ENCODE measurements around the gene DLGAP4. TPM values are rescaled to one million over a fixed set of nuclear protein-coding genes. Genes with fewer than 3 reads are reported as not detected.

DLGAP4 gene
- total and polyA plus RNA-seq, 10 of the 15 experiments (the other 5 are each of a cell fraction or from before 2014, with no cell fraction given) = 0.42 to 43.3 (median 19.0) TPM

DNA sequence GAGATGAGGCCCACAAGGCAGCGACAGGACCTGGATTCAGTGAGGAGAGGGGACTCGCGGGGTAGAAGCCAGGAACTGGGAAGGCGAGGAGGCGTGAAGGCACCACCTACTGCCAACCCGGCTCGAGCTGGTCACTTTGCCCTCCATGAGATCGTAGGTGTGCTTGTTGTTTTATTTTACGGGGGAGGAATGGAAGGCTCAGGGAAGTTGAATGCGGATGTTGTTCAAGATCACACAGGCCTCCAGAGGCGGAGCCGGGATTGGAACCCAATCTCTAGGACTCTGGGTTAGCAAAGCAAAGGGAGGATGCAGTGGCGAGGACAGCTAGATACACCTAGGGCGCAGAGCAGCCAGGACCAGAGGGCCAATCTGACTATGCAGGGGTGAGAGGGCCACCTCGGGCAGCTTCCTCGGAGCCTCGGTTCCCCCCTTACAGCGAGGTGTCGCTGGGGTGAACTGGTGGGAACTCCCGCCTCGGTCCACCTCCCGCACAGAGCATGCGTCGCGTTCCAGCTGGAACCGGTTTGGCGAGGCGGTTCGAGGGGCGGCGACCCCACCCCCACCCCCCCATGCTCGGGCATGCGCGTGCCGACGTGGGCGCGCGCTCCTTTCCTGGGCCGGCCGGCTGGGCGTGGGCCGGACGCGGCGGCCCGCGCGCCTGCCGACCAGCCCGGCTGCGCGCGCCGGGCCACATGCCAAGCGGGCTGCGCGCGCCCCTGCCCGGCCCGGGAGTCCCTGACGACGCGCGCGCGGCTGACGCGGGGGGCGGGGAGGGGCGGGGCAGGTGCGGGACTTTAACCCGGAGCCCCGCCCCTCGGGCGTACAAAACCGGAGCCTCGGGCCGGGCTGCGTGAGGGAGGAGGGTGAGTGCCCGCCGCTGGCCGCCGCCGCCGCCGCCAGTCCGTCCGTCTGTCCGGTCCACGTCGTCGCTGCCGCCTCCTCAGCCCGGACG, 154.8 kb downstream of the DLGAP4 start (continued):
- TF ChIP-seq, protein P1, sequence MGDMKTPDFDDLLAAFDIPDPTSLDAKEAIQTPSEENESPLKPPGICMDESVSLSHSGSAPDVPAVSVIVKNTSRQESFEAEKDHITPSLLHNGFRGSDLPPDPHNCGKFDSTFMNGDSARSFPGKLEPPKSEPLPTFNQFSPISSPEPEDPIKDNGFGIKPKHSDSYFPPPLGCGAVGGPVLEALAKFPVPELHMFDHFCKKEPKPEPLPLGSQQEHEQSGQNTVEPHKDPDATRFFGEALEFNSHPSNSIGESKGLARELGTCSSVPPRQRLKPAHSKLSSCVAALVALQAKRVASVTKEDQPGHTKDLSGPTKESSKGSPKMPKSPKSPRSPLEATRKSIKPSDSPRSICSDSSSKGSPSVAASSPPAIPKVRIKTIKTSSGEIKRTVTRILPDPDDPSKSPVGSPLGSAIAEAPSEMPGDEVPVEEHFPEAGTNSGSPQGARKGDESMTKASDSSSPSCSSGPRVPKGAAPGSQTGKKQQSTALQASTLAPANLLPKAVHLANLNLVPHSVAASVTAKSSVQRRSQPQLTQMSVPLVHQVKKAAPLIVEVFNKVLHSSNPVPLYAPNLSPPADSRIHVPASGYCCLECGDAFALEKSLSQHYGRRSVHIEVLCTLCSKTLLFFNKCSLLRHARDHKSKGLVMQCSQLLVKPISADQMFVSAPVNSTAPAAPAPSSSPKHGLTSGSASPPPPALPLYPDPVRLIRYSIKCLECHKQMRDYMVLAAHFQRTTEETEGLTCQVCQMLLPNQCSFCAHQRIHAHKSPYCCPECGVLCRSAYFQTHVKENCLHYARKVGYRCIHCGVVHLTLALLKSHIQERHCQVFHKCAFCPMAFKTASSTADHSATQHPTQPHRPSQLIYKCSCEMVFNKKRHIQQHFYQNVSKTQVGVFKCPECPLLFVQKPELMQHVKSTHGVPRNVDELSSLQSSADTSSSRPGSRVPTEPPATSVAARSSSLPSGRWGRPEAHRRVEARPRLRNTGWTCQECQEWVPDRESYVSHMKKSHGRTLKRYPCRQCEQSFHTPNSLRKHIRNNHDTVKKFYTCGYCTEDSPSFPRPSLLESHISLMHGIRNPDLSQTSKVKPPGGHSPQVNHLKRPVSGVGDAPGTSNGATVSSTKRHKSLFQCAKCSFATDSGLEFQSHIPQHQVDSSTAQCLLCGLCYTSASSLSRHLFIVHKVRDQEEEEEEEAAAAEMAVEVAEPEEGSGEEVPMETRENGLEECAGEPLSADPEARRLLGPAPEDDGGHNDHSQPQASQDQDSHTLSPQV (IDR thresholded peaks at IDR 0.05) = no peak
- TF ChIP-seq MYC (IDR thresholded peaks at IDR 0.05; ENCODE audit: insufficient read depth, insufficient read length, insufficient replicate concordance, low read length, severe bottlenecking) (no peak), TAF1 (IDR thresholded peaks at IDR 0.05; ENCODE audit: borderline replicate concordance, low read depth, low read length) (no peak), KDM1A (IDR thresholded peaks at IDR 0.05; ENCODE audit: borderline replicate concordance) (no peak), RB1 (IDR thresholded peaks at IDR 0.05; ENCODE audit: borderline replicate concordance) (peak; percentile 48; the same call in 1 of the 2 replicates), WRNIP1 (IDR thresholded peaks at IDR 0.05; ENCODE audit: borderline replicate concordance, low read depth, low read length) (no peak), POLR2AphosphoS5 (IDR thresholded peaks at IDR 0.05; ENCODE audit: low read length) (peak; percentile 82), ZBED1 (IDR thresholded peaks at IDR 0.05; ENCODE audit: borderline replicate concordance) (no peak), PAX8 (IDR thresholded peaks at IDR 0.05) (no peak)
- TF ChIP-seq, protein P2, sequence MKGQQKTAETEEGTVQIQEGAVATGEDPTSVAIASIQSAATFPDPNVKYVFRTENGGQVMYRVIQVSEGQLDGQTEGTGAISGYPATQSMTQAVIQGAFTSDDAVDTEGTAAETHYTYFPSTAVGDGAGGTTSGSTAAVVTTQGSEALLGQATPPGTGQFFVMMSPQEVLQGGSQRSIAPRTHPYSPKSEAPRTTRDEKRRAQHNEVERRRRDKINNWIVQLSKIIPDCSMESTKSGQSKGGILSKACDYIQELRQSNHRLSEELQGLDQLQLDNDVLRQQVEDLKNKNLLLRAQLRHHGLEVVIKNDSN (IDR thresholded peaks at IDR 0.05; ENCODE audit: borderline replicate concordance, extremely low read length, insufficient read depth, low read depth, low read length) = no peak
- TF ChIP-seq, protein P3, sequence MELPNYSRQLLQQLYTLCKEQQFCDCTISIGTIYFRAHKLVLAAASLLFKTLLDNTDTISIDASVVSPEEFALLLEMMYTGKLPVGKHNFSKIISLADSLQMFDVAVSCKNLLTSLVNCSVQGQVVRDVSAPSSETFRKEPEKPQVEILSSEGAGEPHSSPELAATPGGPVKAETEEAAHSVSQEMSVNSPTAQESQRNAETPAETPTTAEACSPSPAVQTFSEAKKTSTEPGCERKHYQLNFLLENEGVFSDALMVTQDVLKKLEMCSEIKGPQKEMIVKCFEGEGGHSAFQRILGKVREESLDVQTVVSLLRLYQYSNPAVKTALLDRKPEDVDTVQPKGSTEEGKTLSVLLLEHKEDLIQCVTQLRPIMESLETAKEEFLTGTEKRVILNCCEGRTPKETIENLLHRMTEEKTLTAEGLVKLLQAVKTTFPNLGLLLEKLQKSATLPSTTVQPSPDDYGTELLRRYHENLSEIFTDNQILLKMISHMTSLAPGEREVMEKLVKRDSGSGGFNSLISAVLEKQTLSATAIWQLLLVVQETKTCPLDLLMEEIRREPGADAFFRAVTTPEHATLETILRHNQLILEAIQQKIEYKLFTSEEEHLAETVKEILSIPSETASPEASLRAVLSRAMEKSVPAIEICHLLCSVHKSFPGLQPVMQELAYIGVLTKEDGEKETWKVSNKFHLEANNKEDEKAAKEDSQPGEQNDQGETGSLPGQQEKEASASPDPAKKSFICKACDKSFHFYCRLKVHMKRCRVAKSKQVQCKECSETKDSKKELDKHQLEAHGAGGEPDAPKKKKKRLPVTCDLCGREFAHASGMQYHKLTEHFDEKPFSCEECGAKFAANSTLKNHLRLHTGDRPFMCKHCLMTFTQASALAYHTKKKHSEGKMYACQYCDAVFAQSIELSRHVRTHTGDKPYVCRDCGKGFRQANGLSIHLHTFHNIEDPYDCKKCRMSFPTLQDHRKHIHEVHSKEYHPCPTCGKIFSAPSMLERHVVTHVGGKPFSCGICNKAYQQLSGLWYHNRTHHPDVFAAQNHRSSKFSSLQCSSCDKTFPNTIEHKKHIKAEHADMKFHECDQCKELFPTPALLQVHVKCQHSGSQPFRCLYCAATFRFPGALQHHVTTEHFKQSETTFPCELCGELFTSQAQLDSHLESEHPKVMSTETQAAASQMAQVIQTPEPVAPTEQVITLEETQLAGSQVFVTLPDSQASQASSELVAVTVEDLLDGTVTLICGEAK (IDR thresholded peaks at IDR 0.05; ENCODE audit: borderline replicate concordance) = no peak
- TF ChIP-seq, protein P4, sequence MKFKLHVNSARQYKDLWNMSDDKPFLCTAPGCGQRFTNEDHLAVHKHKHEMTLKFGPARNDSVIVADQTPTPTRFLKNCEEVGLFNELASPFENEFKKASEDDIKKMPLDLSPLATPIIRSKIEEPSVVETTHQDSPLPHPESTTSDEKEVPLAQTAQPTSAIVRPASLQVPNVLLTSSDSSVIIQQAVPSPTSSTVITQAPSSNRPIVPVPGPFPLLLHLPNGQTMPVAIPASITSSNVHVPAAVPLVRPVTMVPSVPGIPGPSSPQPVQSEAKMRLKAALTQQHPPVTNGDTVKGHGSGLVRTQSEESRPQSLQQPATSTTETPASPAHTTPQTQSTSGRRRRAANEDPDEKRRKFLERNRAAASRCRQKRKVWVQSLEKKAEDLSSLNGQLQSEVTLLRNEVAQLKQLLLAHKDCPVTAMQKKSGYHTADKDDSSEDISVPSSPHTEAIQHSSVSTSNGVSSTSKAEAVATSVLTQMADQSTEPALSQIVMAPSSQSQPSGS (IDR thresholded peaks at IDR 0.05; ENCODE audit: low read length) = no peak
- TF ChIP-seq, protein P5, sequence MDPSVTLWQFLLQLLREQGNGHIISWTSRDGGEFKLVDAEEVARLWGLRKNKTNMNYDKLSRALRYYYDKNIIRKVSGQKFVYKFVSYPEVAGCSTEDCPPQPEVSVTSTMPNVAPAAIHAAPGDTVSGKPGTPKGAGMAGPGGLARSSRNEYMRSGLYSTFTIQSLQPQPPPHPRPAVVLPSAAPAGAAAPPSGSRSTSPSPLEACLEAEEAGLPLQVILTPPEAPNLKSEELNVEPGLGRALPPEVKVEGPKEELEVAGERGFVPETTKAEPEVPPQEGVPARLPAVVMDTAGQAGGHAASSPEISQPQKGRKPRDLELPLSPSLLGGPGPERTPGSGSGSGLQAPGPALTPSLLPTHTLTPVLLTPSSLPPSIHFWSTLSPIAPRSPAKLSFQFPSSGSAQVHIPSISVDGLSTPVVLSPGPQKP (IDR thresholded peaks at IDR 0.05; ENCODE audit: low read depth, low read length) = no peak

Data from GM12878 (cell line).